HCT116 (cell line): Measurements from ENCODE around the gene CTBP1.

Experiments
- CEBPB ChIP-seq: IDR thresholded peaks from 2 replicates; pipeline ENCODE4 v1.6.1; 2012; ENCODE audit warnings: low read depth
- CTCF ChIP-seq, 3 experiments: fragments of 200-600 bp in 1 of 3; sonication (generic) in 1 of 3; IDR thresholded peaks in 2 of 3; conservative IDR thresholded peaks in 1 of 3; 2 replicates each; pipeline ENCODE4 v1.5.1; 2012 to 2017; ENCODE audit warnings: low read depth in 2 of 3, low read length in 2 of 3, antibody characterized with exemption in 1 of 3, borderline replicate concordance in 1 of 3, control low read depth in 1 of 3, mild to moderate bottlenecking in 1 of 3, mixed read lengths in 1 of 3, mixed run types in 1 of 3, moderate library complexity in 1 of 3; ENCODE audit not compliant: insufficient read depth in 1 of 3
- EGR1 ChIP-seq: IDR thresholded peaks from 2 replicates; pipeline ENCODE4 v1.6.1; 2012; ENCODE audit warnings: low read depth
- EZH2 ChIP-seq: fragments of 200-600 bp; sonication (generic); IDR thresholded peaks from 2 replicates; pipeline ENCODE4 v1.6.1; 2017; ENCODE audit warnings: antibody characterized with exemption, mixed run types
- EZH2phosphoT487 ChIP-seq: fragments of 200-600 bp; IDR thresholded peaks from 2 replicates; pipeline ENCODE4 v1.6.1; 2018; ENCODE audit warnings: antibody characterized with exemption, borderline replicate concordance
- FOSL1 ChIP-seq: IDR thresholded peaks from 2 replicates; pipeline ENCODE4 v1.6.1; 2012; ENCODE audit warnings: low read depth
- POLR2A ChIP-seq: IDR thresholded peaks from 2 replicates; pipeline ENCODE4 v1.7.0; 2011; ENCODE audit warnings: borderline replicate concordance; ENCODE audit not compliant: insufficient read depth, insufficient read length; ENCODE audit errors: extremely low read depth
- POLR2AphosphoS5 ChIP-seq: IDR thresholded peaks from 2 replicates; pipeline ENCODE4 v1.6.1; 2011; ENCODE audit warnings: mild to moderate bottlenecking, low read depth, low read length, moderate library complexity
- REST ChIP-seq: IDR thresholded peaks from 2 replicates; pipeline ENCODE4 v1.6.1; 2012; ENCODE audit warnings: low read depth
- SRF ChIP-seq: IDR thresholded peaks from 2 replicates; pipeline ENCODE4 v1.6.1; 2012; ENCODE audit warnings: low read depth
- TCF7L2 ChIP-seq: IDR thresholded peaks from 2 replicates; pipeline ENCODE4 v1.7.0; 2011; ENCODE audit warnings: borderline replicate concordance, inconsistent platforms; ENCODE audit not compliant: insufficient read depth, insufficient read length; ENCODE audit errors: extremely low read depth
- TF ChIP-seq, protein P1 (sequence below): IDR thresholded peaks from 2 replicates; pipeline ENCODE4 v1.6.1; 2011; ENCODE audit warnings: mild to moderate bottlenecking, low read length, moderate library complexity; ENCODE audit not compliant: insufficient replicate concordance; ENCODE audit errors: extremely low read depth

GRCh38 chr4:1251773-1252066 lies 2.8 kb upstream of the CTBP1 start:
- no peak for TF ChIP-seq SRF
- no peak for TF ChIP-seq CTCF (IDR thresholded peaks at IDR 0.05 in 2 of 3, conservative IDR thresholded peaks at IDR 0.05 in 1 of 3; ENCODE audit: borderline replicate concordance in 1 of 3, insufficient read depth in 1 of 3, low read depth in 2 of 3, low read length in 2 of 3)
- no peak for TF ChIP-seq EZH2phosphoT487
- no peak for TF ChIP-seq EGR1
- TF ChIP-seq, protein P1, sequence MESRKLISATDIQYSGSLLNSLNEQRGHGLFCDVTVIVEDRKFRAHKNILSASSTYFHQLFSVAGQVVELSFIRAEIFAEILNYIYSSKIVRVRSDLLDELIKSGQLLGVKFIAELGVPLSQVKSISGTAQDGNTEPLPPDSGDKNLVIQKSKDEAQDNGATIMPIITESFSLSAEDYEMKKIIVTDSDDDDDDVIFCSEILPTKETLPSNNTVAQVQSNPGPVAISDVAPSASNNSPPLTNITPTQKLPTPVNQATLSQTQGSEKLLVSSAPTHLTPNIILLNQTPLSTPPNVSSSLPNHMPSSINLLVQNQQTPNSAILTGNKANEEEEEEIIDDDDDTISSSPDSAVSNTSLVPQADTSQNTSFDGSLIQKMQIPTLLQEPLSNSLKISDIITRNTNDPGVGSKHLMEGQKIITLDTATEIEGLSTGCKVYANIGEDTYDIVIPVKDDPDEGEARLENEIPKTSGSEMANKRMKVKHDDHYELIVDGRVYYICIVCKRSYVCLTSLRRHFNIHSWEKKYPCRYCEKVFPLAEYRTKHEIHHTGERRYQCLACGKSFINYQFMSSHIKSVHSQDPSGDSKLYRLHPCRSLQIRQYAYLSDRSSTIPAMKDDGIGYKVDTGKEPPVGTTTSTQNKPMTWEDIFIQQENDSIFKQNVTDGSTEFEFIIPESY, result no peak
- no peak for TF ChIP-seq CEBPB
- no peak for TF ChIP-seq POLR2A
- TF ChIP-seq FOSL1, result no peak
- TF ChIP-seq REST, result no peak
- TF ChIP-seq EZH2, result no peak
- no peak for TF ChIP-seq POLR2AphosphoS5
- no peak for TF ChIP-seq TCF7L2
